ENCODE results near the gene AKNAD1. TPM values are rescaled to one million over a fixed set of nuclear protein-coding genes. Genes with fewer than 3 reads are reported as not detected.

AKNAD1 gene
- total and polyA plus RNA-seq, 2 donors (not counting 1 experiment from before 2014, with no cell fraction given): not detected

GRCh38 chr1:108816049-108816893, 40.6 kb downstream of the AKNAD1 start:
- 68% methylated on average over 9 of the region's 12 CpGs for WGBS (ENCODE audit: insufficient coverage)
- Mint-ChIP-seq H3K27ac (no peak overlapping the region), H3K9me3 (ENCODE audit: insufficient read depth) (no peaks in the 10 kb centered on the region), H3K27me3 (no peaks in the 10 kb centered on the region), H3K4me1 (no peaks in the 10 kb centered on the region), H3K4me3 (no peak overlapping the region)
- H3K9ac ChIP-seq (ENCODE audit: low read length): no peak overlapping the region
- DNase-seq: no peak
- H3K4me1 ChIP-seq (ENCODE audit: control insufficient read depth in 2 of 2, insufficient read depth in 2 of 2, low read length in 2 of 2): no peaks in the 10 kb centered on the region
- ChIA-PET POLR2A (no interaction called here), CTCF (interaction anchor here (1.2 kb wide), 1 partner anchor 81 kb away, joined by 4 read pairs; no protein-coding TSS in a partner anchor)
- no peak overlapping the region for H3K27ac ChIP-seq (ENCODE audit: low read length in 2 of 2)
- H3K36me3 ChIP-seq (replicated peaks in 1 of 2; ENCODE audit: control extremely low read depth in 1 of 2, control insufficient read depth in 1 of 2, extremely low read depth in 1 of 2, insufficient read depth in 2 of 2, low read length in 1 of 2): peaks cover 0 to 1% of the 10 kb centered on the region in 2 experiments
- H3K27me3 ChIP-seq (replicated peaks in 1 of 4; ENCODE audit: control extremely low read depth in 1 of 4, control insufficient read depth in 3 of 4, insufficient read depth in 4 of 4, low read length in 3 of 4): no peaks in the 10 kb centered on the region
- ATAC-seq (ENCODE audit: low read depth): no peak
- TF ChIP-seq CTCF (IDR thresholded peaks at IDR 0.05): no peak
- no peak for TF ChIP-seq EZH2 (IDR thresholded peaks at IDR 0.05; ENCODE audit: borderline replicate concordance, insufficient read depth, low read depth, low read length, poor library complexity, severe bottlenecking)
- H2AFZ ChIP-seq (ENCODE audit: insufficient read depth, low read depth, low read length, poor library complexity, severe bottlenecking): no peak overlapping the region
- intact Hi-C loops (cut with micrococcal nuclease): no loop called here
- H4K20me1 ChIP-seq (ENCODE audit: control insufficient read depth, insufficient read depth, low read length, poor library complexity, severe bottlenecking): no peaks in the 10 kb centered on the region
- H3K79me2 ChIP-seq (ENCODE audit: control insufficient read depth, insufficient read depth, low read length): no peaks in the 10 kb centered on the region
- peak overlapping the region; percentile 26 for H3K4me2 ChIP-seq (replicated peaks; ENCODE audit: low read depth, low read length, poor library complexity, severe bottlenecking)
- H3K9me3 ChIP-seq (ENCODE audit: control extremely low read depth in 1 of 3, control insufficient read depth in 2 of 3, insufficient read depth in 1 of 3, low read length in 2 of 3): no peaks in the 10 kb centered on the region
- no peak overlapping the region for H3K4me3 ChIP-seq (ENCODE audit: control extremely low read depth in 1 of 5, extremely low read depth in 1 of 5, insufficient read depth in 1 of 5, low read depth in 2 of 5, low read length in 4 of 5)

GRCh38 chr1:108815566-108815965, 41.3 kb downstream of the AKNAD1 start:
- H2AFZ ChIP-seq (ENCODE audit: insufficient read depth, low read depth, low read length, poor library complexity, severe bottlenecking): no peak overlapping the region
- H3K9me3 Mint-ChIP-seq (ENCODE audit: insufficient read depth): no peaks in the 10 kb centered on the region
- ChIA-PET CTCF (no interaction called here), POLR2A (no interaction called here)
- H3K4me3 Mint-ChIP-seq: no peak overlapping the region
- no peaks in the 10 kb centered on the region for H3K4me1 ChIP-seq (ENCODE audit: control insufficient read depth in 2 of 2, insufficient read depth in 2 of 2, low read length in 2 of 2)
- TF ChIP-seq EZH2 (IDR thresholded peaks at IDR 0.05; ENCODE audit: borderline replicate concordance, insufficient read depth, low read depth, low read length, poor library complexity, severe bottlenecking) (no peak), CTCF (IDR thresholded peaks at IDR 0.05) (no peak)
- no peaks in the 10 kb centered on the region for H4K20me1 ChIP-seq (ENCODE audit: control insufficient read depth, insufficient read depth, low read length, poor library complexity, severe bottlenecking)
- H3K36me3 ChIP-seq (replicated peaks in 1 of 2; ENCODE audit: control extremely low read depth in 1 of 2, control insufficient read depth in 1 of 2, extremely low read depth in 1 of 2, insufficient read depth in 2 of 2, low read length in 1 of 2): peaks cover 0 to 1% of the 10 kb centered on the region in 2 experiments
- H3K4me2 ChIP-seq (replicated peaks; ENCODE audit: low read depth, low read length, poor library complexity, severe bottlenecking): no peak overlapping the region
- no peak overlapping the region for H3K27ac ChIP-seq (ENCODE audit: low read length in 2 of 2)
- DNase-seq: no peak
- no peak overlapping the region for H3K27ac Mint-ChIP-seq
- H3K27me3 ChIP-seq (replicated peaks in 1 of 4; ENCODE audit: control extremely low read depth in 1 of 4, control insufficient read depth in 3 of 4, insufficient read depth in 4 of 4, low read length in 3 of 4): no peaks in the 10 kb centered on the region
- H3K27me3 Mint-ChIP-seq: no peaks in the 10 kb centered on the region
- no peak overlapping the region for H3K4me3 ChIP-seq (ENCODE audit: control extremely low read depth in 1 of 5, extremely low read depth in 1 of 5, insufficient read depth in 1 of 5, low read depth in 2 of 5, low read length in 4 of 5)
- H3K4me1 Mint-ChIP-seq: no peaks in the 10 kb centered on the region
- H3K9me3 ChIP-seq (ENCODE audit: control extremely low read depth in 1 of 3, control insufficient read depth in 2 of 3, insufficient read depth in 1 of 3, low read length in 2 of 3): no peaks in the 10 kb centered on the region
- no peak overlapping the region for H3K9ac ChIP-seq (ENCODE audit: low read length)
- no peaks in the 10 kb centered on the region for H3K79me2 ChIP-seq (ENCODE audit: control insufficient read depth, insufficient read depth, low read length)
- intact Hi-C loops (cut with micrococcal nuclease): no loop called here
- no peak for ATAC-seq (ENCODE audit: low read depth)
